H9 (cell line): Measurements from ENCODE around the gene ERVK3-1. TPM values are rescaled to one million over a fixed set of nuclear protein-coding genes. Genes with fewer than 3 reads are reported as not detected.

Experiments used
- DNase-seq: peaks from one replicate; pipeline ENCODE4 v3.0.0-alpha.2; 2017
- H2AFZ ChIP-seq: one replicate; pipeline ENCODE4 v1.6.1; 2013; ENCODE audit warnings: mild to moderate bottlenecking, low read length, control low read depth, moderate library complexity
- H2AK5ac ChIP-seq: 2 replicates; pipeline ENCODE4 v1.6.1; 2013; ENCODE audit warnings: low read length, control low read depth, mixed read lengths; ENCODE audit not compliant: insufficient read length
- H2BK120ac ChIP-seq: one replicate; pipeline ENCODE4 v1.6.1; 2013; ENCODE audit warnings: low read depth, mild to moderate bottlenecking, low read length, control low read depth, inconsistent platforms; ENCODE audit not compliant: poor library complexity, severe bottlenecking
- H2BK12ac ChIP-seq: 2 replicates; pipeline ENCODE4 v1.6.1; 2013; ENCODE audit warnings: low read length, control low read depth, mixed read lengths, low read depth; ENCODE audit not compliant: insufficient read length
- H2BK15ac ChIP-seq: 2 replicates; pipeline ENCODE4 v1.6.1; 2013; ENCODE audit warnings: low read depth, low read length, control low read depth
- H2BK20ac ChIP-seq: one replicate; pipeline ENCODE4 v1.6.1; 2013; ENCODE audit warnings: low read depth, mild to moderate bottlenecking, low read length, control low read depth, inconsistent platforms; ENCODE audit not compliant: poor library complexity, severe bottlenecking
- H2BK5ac ChIP-seq: 2 replicates; pipeline ENCODE4 v1.6.1; 2013; ENCODE audit warnings: low read length, control low read depth, mixed read lengths; ENCODE audit not compliant: insufficient read length
- H3K14ac ChIP-seq: 2 replicates; pipeline ENCODE4 v1.6.1; 2013; ENCODE audit warnings: low read length, control low read depth; ENCODE audit not compliant: insufficient read depth
- H3K18ac ChIP-seq: 2 replicates; pipeline ENCODE4 v1.6.1; 2013; ENCODE audit warnings: low read depth, mild to moderate bottlenecking, mixed read lengths, low read length, control low read depth; ENCODE audit not compliant: insufficient read length
- H3K23ac ChIP-seq: 2 replicates; pipeline ENCODE4 v1.6.1; 2013; ENCODE audit warnings: low read length, control low read depth, mixed read lengths, low read depth; ENCODE audit not compliant: insufficient read length
- H3K23me2 ChIP-seq: 2 replicates; pipeline ENCODE4 v1.6.1; 2013; ENCODE audit warnings: low read depth, mild to moderate bottlenecking, mixed read lengths, low read length, control low read depth; ENCODE audit not compliant: insufficient read length, poor library complexity, severe bottlenecking
- H3K27ac ChIP-seq: 2 replicates; pipeline ENCODE4 v1.5.1; 2013; ENCODE audit warnings: low read length, control low read depth, mixed read lengths, low read depth; ENCODE audit not compliant: insufficient read length
- H3K27me3 ChIP-seq: 2 replicates; pipeline ENCODE4 v1.6.1; 2013; ENCODE audit warnings: low read length, control low read depth, inconsistent platforms; ENCODE audit not compliant: insufficient read depth
- H3K4ac ChIP-seq: 2 replicates; pipeline ENCODE4 v1.6.1; 2013; ENCODE audit warnings: low read depth, mild to moderate bottlenecking, control low read depth, inconsistent platforms, low read length, moderate library complexity
- H3K4me1 ChIP-seq: 2 replicates; pipeline ENCODE4 v1.6.1; 2013; ENCODE audit warnings: low read length, control low read depth, inconsistent platforms; ENCODE audit not compliant: insufficient read depth
- H3K4me2 ChIP-seq: 2 replicates; pipeline ENCODE4 v1.6.1; 2013; ENCODE audit warnings: low read length, control low read depth, mixed read lengths; ENCODE audit not compliant: insufficient read length, insufficient read depth
- H3K56ac ChIP-seq: 2 replicates; pipeline ENCODE4 v1.6.1; 2013; ENCODE audit warnings: low read depth, mild to moderate bottlenecking, mixed read lengths, low read length, control low read depth; ENCODE audit not compliant: insufficient read length
- H3K79me1 ChIP-seq: 2 replicates; pipeline ENCODE4 v1.6.1; 2013; ENCODE audit warnings: low read depth, mild to moderate bottlenecking, moderate library complexity, low read length, control low read depth, inconsistent platforms; ENCODE audit not compliant: insufficient read depth, poor library complexity, severe bottlenecking
- H3K79me2 ChIP-seq: 2 replicates; pipeline ENCODE4 v1.6.1; 2013; ENCODE audit warnings: low read length, control low read depth, inconsistent platforms; ENCODE audit not compliant: insufficient read depth
- H3K9ac ChIP-seq: 2 replicates; pipeline ENCODE4 v1.6.1; 2013; ENCODE audit warnings: low read length, control low read depth, mixed read lengths; ENCODE audit not compliant: insufficient read length; ENCODE audit errors: extremely low read depth
- H3K9me3 ChIP-seq: one replicate; pipeline ENCODE4 v1.6.1; 2013; ENCODE audit warnings: low read depth, low read length, inconsistent platforms; ENCODE audit not compliant: control insufficient read depth
- H3T11ph ChIP-seq: one replicate; pipeline ENCODE4 v1.6.1; 2013; ENCODE audit warnings: mild to moderate bottlenecking, low read length, control low read depth, inconsistent platforms
- H4K20me1 ChIP-seq: one replicate; pipeline ENCODE4 v1.6.1; 2013; ENCODE audit not compliant: control insufficient read depth, insufficient read length, insufficient read depth
- H4K5ac ChIP-seq: 2 replicates; pipeline ENCODE4 v1.6.1; 2013; ENCODE audit warnings: low read depth, mild to moderate bottlenecking, mixed read lengths, low read length, control low read depth; ENCODE audit not compliant: insufficient read length
- H4K8ac ChIP-seq: replicated peaks from 2 replicates; pipeline ENCODE4 v1.6.1; 2013; ENCODE audit warnings: low read length, control low read depth, mixed read lengths, low read depth; ENCODE audit not compliant: insufficient read length
- H4K91ac ChIP-seq: 2 replicates; pipeline ENCODE4 v1.6.1; 2013; ENCODE audit warnings: low read depth, mild to moderate bottlenecking, moderate library complexity, mixed read lengths, low read length, control low read depth; ENCODE audit not compliant: insufficient read length
- H3K27ac Mint-ChIP-seq, 3 experiments: 2 replicates in 2 of 3; 3 replicates in 1 of 3; pipeline ENCODE4 v1.8.0; 2020 to 2021; ENCODE audit warnings: mixed read lengths in 3 of 3, mild to moderate bottlenecking in 1 of 3, moderate library complexity in 1 of 3
- H3K27me3 Mint-ChIP-seq: 2 replicates; pipeline ENCODE4 v1.8.0; 2021; ENCODE audit warnings: low read depth, mild to moderate bottlenecking, moderate library complexity, mixed read lengths
- H3K36me3 Mint-ChIP-seq, 3 experiments: 2 replicates in 2 of 3; 3 replicates in 1 of 3; pipeline ENCODE4 v1.8.0; 2020 to 2021; ENCODE audit warnings: low read depth in 3 of 3, mixed read lengths in 3 of 3; ENCODE audit not compliant: insufficient read depth in 1 of 3
- H3K4me1 Mint-ChIP-seq, 2 experiments: 2 replicates each; pipeline ENCODE4 v1.8.0; 2020; ENCODE audit warnings: mixed read lengths in 2 of 2
- H3K4me3 Mint-ChIP-seq, 2 experiments: 2 replicates in 1 of 2; 3 replicates in 1 of 2; pipeline ENCODE4 v1.8.0; 2020 to 2021; ENCODE audit warnings: mild to moderate bottlenecking in 2 of 2, mixed read lengths in 2 of 2, moderate library complexity in 1 of 2
- H3K9me3 Mint-ChIP-seq, 2 experiments: 2 replicates in 1 of 2; 3 replicates in 1 of 2; pipeline ENCODE4 v1.8.0; 2020; ENCODE audit warnings: mild to moderate bottlenecking in 2 of 2, mixed read lengths in 2 of 2, moderate library complexity in 1 of 2
- WGBS: extraction: QIAGEN DNeasy Blood & Tissue Kit; methylation state at CpG from one replicate; pipeline ENCODE4 v1.1.7; 2013; ENCODE audit warnings: missing lambda C conversion rate, low lambda C conversion rate, mixed read lengths; ENCODE audit not compliant: insufficient read length; ENCODE audit errors: extremely low coverage; 5-methylcytosine and 5-hydroxymethylcytosine counted together
- total RNA-seq: library from RNA; stranded (reverse); gene quantifications from 2 replicates; pipeline ENCODE4 v1.2.1, GENCODE V29; 2021
- TF ChIP-seq, protein P1 (sequence below): fragments of 200-600 bp; sonication (generic); conservative IDR thresholded peaks from 3 replicates; pipeline ENCODE4 v1.8.0; 2021; ENCODE audit warnings: antibody characterized with exemption, mild to moderate bottlenecking

Gene ERVK3-1
- total RNA-seq, 1 experiment from 2014 or later, result 43.7 TPM

GRCh38 chr19:58304255-58304654 is 922 bp upstream of the ERVK3-1 start:
- Histone ChIP-seq H2AK5ac (no peak overlapping the region), H3K27me3 (no peaks in the 10 kb centered on the region), H3K4me1 (no peaks in the 10 kb centered on the region), H4K91ac (no peak overlapping the region), H3T11ph (no peak overlapping the region), H3K18ac (no peak overlapping the region), H2BK12ac (no peak overlapping the region), H3K56ac (no peak overlapping the region), H3K9ac (no peak overlapping the region), H2BK15ac (no peak overlapping the region), H3K4ac (no peak overlapping the region), H4K8ac (no peak overlapping the region), H2BK5ac (no peak overlapping the region), H4K20me1 (no peaks in the 10 kb centered on the region), H4K5ac (no peak overlapping the region), H3K79me2 (no peaks in the 10 kb centered on the region), H3K79me1 (no peaks in the 10 kb centered on the region), H3K14ac (no peak overlapping the region), H3K23ac (no peak overlapping the region), H3K27ac (no peak overlapping the region), H2BK120ac (no peak overlapping the region), H3K9me3 (no peaks in the 10 kb centered on the region), H3K4me2 (peak overlapping the region; percentile 66), H3K23me2 (peaks cover 4% of the 10 kb centered on the region), H2BK20ac (no peak overlapping the region), H2AFZ (no peak overlapping the region)
- Mint-ChIP-seq H3K36me3 (peaks cover 24 to 54% (median 38%) of the 10 kb centered on the region in 3 experiments; a peak in 6 of 7 replicates), H3K4me3 (peak overlapping the region; percentile 99), H3K27ac (peak overlapping the region in 1 of 3 experiments; percentile 77; a peak in 1 of 7 replicates), H3K9me3 (no peaks in the 10 kb centered on the region), H3K4me1 (peaks cover 13 to 17% of the 10 kb centered on the region in 2 experiments), H3K27me3 (peaks cover 1% of the 10 kb centered on the region; the same call in 1 of the 2 replicates)
- DNase-seq, result no peak
- TF ChIP-seq, protein P1, sequence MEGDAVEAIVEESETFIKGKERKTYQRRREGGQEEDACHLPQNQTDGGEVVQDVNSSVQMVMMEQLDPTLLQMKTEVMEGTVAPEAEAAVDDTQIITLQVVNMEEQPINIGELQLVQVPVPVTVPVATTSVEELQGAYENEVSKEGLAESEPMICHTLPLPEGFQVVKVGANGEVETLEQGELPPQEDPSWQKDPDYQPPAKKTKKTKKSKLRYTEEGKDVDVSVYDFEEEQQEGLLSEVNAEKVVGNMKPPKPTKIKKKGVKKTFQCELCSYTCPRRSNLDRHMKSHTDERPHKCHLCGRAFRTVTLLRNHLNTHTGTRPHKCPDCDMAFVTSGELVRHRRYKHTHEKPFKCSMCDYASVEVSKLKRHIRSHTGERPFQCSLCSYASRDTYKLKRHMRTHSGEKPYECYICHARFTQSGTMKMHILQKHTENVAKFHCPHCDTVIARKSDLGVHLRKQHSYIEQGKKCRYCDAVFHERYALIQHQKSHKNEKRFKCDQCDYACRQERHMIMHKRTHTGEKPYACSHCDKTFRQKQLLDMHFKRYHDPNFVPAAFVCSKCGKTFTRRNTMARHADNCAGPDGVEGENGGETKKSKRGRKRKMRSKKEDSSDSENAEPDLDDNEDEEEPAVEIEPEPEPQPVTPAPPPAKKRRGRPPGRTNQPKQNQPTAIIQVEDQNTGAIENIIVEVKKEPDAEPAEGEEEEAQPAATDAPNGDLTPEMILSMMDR, result no peak
- WGBS, result no CpG with 5 or more reads among the region's 7 CpGs
